ENCODE data around the gene MARCKSL1.
"Not testable (repeated sequence)": the region's sequence is repeated elsewhere in the genome, so short reads cannot be mapped to it uniquely, and the experiment has no call there.

- TF ChIP-seq CTCF (IDR thresholded peaks at IDR 0.05; ENCODE audit: control extremely low read depth in 1 of 3, insufficient read depth in 1 of 3, low read depth in 1 of 3, low read length in 3 of 3); EZH2 (IDR thresholded peaks at IDR 0.05; ENCODE audit: low read depth, low read length, severe bottlenecking); POLR2AphosphoS5 (IDR thresholded peaks at IDR 0.05; ENCODE audit: low read depth, low read length); TAF1 (IDR thresholded peaks at IDR 0.05; ENCODE audit: low read depth, low read length); EP300 (IDR thresholded peaks at IDR 0.05; ENCODE audit: borderline replicate concordance in 1 of 2, low read depth in 2 of 2, low read length in 2 of 2); POLR2A (IDR thresholded peaks at IDR 0.05; ENCODE audit: control extremely low read depth in 1 of 2, low read depth in 2 of 2, low read length in 2 of 2): not testable (repeated sequence)
Measured at GRCh38 chr1:32284777-32285176, 51.3 kb downstream of the MARCKSL1 start.

All from H1 (cell line).